ENCODE measurements around the gene SRR. TPM values are rescaled to one million over a fixed set of nuclear protein-coding genes. Genes with fewer than 3 reads are reported as not detected.
A peak's percentile ranks its signal among the peaks of the same experiment; 100 is the strongest.

SRR gene
- total RNA-seq, 4 donors from 2014 or later: 5.6 to 29.2 (median 13.4) TPM

DNA sequence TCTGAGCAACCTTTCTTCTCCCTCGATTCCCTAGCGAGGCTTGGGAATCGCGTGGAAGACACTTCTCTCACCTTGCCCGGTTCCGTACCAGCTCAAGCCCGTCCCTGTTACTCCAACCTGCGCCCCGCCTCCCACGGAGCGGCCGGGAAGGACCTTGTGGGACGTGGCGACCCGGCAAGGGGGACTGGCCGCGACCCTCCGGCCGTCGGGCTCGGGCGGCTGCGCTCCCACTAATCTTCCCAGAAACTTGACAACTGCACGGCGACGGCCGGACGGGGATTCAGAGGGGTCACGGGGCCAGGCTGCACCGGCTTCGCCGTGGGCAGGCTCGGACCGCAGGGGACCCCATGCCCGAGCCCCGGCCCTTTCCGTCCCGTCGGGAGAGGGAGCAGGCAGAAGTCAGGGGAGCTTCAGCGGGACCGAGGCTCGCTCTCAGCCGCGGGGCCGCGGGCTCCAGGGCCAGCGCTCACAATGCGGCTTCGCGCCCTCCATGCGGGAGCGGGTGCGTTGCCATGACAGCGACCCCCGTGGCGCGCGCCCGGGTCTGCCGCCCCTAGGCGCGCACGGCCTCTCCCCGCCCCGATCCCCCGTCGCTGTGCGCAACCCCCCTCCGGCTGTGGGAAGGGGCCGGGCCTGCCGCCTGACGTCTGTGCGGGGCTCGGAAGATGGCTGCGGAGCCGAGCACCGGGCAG lies 33.2 kb downstream of the SRR start, which contains the start of gene SGSM2:
Gene SGSM2, plus strand, starts transcription at position 650 of the 692 bp plus-strand sequence. CDS start 188 bp downstream, outside the sequence.
- intact Hi-C loops (cut with DNase I; ENCODE audit: low total_unique reads): no loop called here
- peaks cover 0 to 5% of the 10 kb centered on the region in 2 donors for H3K4me1 ChIP-seq
- no peaks in the 10 kb centered on the region for H3K36me3 ChIP-seq
- H3K27me3 ChIP-seq: no peaks in the 10 kb centered on the region
- no peaks in the 10 kb centered on the region for H3K9me3 ChIP-seq
- peak within 1 kb of the TSS; percentile 85 to 97 for H3K4me3 ChIP-seq
- no peak for TF ChIP-seq POLR2A (IDR thresholded peaks at IDR 0.05)
- TF ChIP-seq, protein P1, sequence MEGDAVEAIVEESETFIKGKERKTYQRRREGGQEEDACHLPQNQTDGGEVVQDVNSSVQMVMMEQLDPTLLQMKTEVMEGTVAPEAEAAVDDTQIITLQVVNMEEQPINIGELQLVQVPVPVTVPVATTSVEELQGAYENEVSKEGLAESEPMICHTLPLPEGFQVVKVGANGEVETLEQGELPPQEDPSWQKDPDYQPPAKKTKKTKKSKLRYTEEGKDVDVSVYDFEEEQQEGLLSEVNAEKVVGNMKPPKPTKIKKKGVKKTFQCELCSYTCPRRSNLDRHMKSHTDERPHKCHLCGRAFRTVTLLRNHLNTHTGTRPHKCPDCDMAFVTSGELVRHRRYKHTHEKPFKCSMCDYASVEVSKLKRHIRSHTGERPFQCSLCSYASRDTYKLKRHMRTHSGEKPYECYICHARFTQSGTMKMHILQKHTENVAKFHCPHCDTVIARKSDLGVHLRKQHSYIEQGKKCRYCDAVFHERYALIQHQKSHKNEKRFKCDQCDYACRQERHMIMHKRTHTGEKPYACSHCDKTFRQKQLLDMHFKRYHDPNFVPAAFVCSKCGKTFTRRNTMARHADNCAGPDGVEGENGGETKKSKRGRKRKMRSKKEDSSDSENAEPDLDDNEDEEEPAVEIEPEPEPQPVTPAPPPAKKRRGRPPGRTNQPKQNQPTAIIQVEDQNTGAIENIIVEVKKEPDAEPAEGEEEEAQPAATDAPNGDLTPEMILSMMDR (IDR thresholded peaks at IDR 0.05): no peak
- peak within 1 kb of the TSS; percentile 79 to 90 for H3K27ac ChIP-seq
- DNase-seq: peak; percentile 45 to 66

DNA sequence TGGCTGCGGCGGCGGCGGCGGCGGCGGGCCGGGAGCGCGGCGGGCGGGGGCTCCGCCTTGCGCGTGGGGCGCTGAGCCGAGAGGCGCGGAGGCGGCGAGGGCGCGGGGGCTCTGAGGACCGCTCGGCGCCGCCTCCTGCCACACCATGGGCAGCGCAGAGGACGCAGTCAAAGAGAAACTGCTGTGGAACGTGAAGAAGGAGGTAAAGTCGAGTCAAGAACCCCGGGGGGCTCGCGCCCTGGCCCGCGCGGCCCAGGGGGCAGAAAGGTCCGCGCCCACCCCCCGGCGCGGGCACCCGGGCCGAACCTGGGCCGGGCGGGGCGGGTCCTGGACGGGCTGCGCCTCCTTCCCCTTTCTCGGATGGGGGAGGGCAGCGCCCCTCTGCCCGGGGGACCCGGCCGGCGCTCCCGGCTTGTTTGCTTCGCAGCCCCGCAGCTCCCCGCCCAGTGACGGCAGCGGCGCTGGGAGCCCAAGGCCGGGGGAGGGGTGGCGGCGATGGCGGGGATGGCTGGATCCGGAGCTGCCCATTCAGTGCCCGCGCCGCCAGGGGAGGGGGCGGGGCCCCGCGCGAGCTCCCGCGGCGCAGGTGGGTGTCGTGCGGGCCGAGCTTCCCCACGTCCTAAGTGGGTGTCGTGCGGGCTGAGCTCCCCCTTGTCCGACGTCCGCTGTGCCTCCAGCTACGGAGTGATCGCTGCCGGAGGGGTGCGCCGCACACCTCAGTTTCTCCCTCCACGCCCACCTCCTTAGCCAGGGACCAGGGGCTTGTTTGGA lies 34.0 kb downstream of the SRR start:
- H3K4me3 ChIP-seq: peak overlapping the region; percentile 85 to 97
- H3K4me1 ChIP-seq: peaks cover 0 to 5% of the 10 kb centered on the region in 2 donors
- DNase-seq: peak; percentile 54 to 63
- TF ChIP-seq, protein P1 (IDR thresholded peaks at IDR 0.05): no peak
- peak in 1 of 2 donors; percentile 37 for TF ChIP-seq POLR2A (IDR thresholded peaks at IDR 0.05)
- intact Hi-C loops (cut with DNase I; ENCODE audit: low total_unique reads): no loop called here
- no peaks in the 10 kb centered on the region for H3K27me3 ChIP-seq
- H3K9me3 ChIP-seq: no peaks in the 10 kb centered on the region
- H3K36me3 ChIP-seq: no peaks in the 10 kb centered on the region
- peak overlapping the region; percentile 79 to 90 for H3K27ac ChIP-seq

DNA sequence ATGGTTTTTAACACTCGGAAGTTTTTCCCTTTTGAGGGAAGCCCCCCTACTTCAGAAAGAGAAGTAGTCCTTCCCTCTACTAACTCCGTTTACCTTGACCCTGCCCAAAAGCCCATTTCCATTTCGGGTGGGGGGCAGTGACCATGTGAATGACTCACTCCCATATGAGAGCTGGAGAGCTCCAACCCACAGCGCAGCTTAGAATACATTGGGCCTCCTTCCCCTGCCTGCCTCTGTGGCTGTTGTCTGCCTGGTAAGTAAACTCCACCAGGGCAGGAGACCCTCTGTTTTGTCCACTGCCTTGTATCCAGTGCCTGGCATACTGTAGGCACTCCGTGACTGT lies 34.5 kb downstream of the SRR start:
- Histone ChIP-seq H3K4me3 (peak overlapping the region; percentile 85 to 97), H3K9me3 (no peaks in the 10 kb centered on the region), H3K36me3 (no peaks in the 10 kb centered on the region), H3K27ac (peak overlapping the region; percentile 79 to 90), H3K4me1 (peaks cover 0 to 5% of the 10 kb centered on the region in 2 donors), H3K27me3 (no peaks in the 10 kb centered on the region)
- TF ChIP-seq, protein P1 (IDR thresholded peaks at IDR 0.05): no peak
- TF ChIP-seq POLR2A (IDR thresholded peaks at IDR 0.05): no peak
- intact Hi-C loops (cut with DNase I; ENCODE audit: low total_unique reads): no loop called here
- DNase-seq: no peak

DNA sequence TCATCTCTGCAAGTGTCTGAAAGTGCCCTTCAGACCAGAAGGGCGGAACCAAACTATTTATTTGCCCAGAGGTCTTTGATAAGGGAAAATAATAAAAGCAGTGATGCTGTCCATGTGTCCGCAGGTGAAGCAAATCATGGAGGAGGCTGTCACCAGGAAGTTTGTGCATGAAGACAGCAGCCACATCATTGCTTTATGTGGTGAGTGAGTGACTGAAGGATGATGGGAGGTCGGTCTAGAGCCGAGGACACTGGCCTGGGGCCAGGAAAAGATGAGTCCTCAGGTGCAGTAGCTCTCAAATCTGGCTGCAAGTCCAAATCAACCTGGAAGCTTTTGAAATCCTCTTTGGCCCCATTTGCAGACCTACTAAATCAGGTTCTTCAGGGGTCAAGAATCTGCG lies 39.7 kb downstream of the SRR start:
- Histone ChIP-seq H3K27ac (no peak overlapping the region), H3K9me3 (no peaks in the 10 kb centered on the region), H3K27me3 (no peaks in the 10 kb centered on the region), H3K4me3 (no peak overlapping the region), H3K36me3 (no peaks in the 10 kb centered on the region), H3K4me1 (no peaks in the 10 kb centered on the region)
- DNase-seq: no peak
- TF ChIP-seq, protein P1 (IDR thresholded peaks at IDR 0.05): no peak
- TF ChIP-seq POLR2A (IDR thresholded peaks at IDR 0.05): no peak
- intact Hi-C loops (cut with DNase I; ENCODE audit: low total_unique reads): no loop called here

DNA sequence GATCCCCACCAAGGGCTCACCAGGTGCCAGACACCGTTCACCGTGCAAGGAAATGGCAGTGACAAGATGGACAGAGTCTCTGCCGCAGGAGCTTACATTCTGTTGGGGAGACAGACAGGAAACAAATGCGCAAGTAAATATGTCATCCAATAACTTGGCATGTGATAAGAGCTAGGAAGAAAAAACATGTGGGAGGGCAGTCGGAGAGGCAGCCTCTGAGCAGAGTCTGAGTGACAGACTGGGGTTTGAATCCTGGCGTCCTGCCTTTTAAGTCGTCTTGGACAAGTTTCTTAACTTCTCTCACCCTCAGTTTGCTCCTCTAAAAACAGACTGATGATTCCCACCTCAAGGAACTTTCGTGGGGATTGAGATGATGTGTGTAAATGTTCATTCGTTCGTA lies 40.8 kb downstream of the SRR start:
- DNase-seq: no peak
- H3K4me1 ChIP-seq: no peaks in the 10 kb centered on the region
- H3K27ac ChIP-seq: no peak overlapping the region
- no peaks in the 10 kb centered on the region for H3K27me3 ChIP-seq
- H3K4me3 ChIP-seq: no peak overlapping the region
- H3K36me3 ChIP-seq: no peaks in the 10 kb centered on the region
- intact Hi-C loops (cut with DNase I; ENCODE audit: low total_unique reads): no loop called here
- no peaks in the 10 kb centered on the region for H3K9me3 ChIP-seq
- TF ChIP-seq, protein P1 (IDR thresholded peaks at IDR 0.05): no peak
- TF ChIP-seq POLR2A (IDR thresholded peaks at IDR 0.05): no peak
